ENCODE measurements around the gene WWOX.

Gene WWOX

GRCh38 chr16:78984887-78985464 lies 885.5 kb downstream of the WWOX start:
- no peak for DNase-seq

GRCh38 chr16:78985716-78986605 lies 886.5 kb downstream of the WWOX start:
- no peak for DNase-seq

- no peak for DNase-seq
Measured at GRCh38 chr16:78987666-78988065, 888.2 kb downstream of the WWOX start.

GRCh38 chr16:78988361-78988969 lies 889.0 kb downstream of the WWOX start:
- DNase-seq = no peak

GRCh38 chr16:78990309-78990701 lies 890.9 kb downstream of the WWOX start:
- DNase-seq = no peak

- no peak for DNase-seq
Measured at GRCh38 chr16:78992001-78992400, 892.5 kb downstream of the WWOX start.

- DNase-seq = no peak
Measured at GRCh38 chr16:78993346-78993745, 893.9 kb downstream of the WWOX start.

GRCh38 chr16:78994135-78994745 lies 894.8 kb downstream of the WWOX start:
- DNase-seq = no peak

GRCh38 chr16:78995441-78995840 lies 896.0 kb downstream of the WWOX start:
- DNase-seq = no peak

- no peak for DNase-seq
Measured at GRCh38 chr16:78996790-78997189, 897.3 kb downstream of the WWOX start.

- DNase-seq = no peak
Measured at GRCh38 chr16:78998879-78999278, 899.4 kb downstream of the WWOX start.

GRCh38 chr16:79001156-79001967 lies 901.9 kb downstream of the WWOX start:
- DNase-seq = no peak

GRCh38 chr16:79003026-79003609 lies 903.7 kb downstream of the WWOX start:
- DNase-seq = no peak

GRCh38 chr16:79004309-79004708 lies 904.9 kb downstream of the WWOX start:
- DNase-seq = no peak

- no peak for DNase-seq
Measured at GRCh38 chr16:79005096-79005495, 905.6 kb downstream of the WWOX start.

GRCh38 chr16:79006206-79006605 lies 906.8 kb downstream of the WWOX start:
- no peak for DNase-seq

GRCh38 chr16:79006765-79007164 lies 907.3 kb downstream of the WWOX start:
- no peak for DNase-seq

GRCh38 chr16:79007614-79008013 lies 908.2 kb downstream of the WWOX start:
- no peak for DNase-seq

GRCh38 chr16:79008036-79008868 lies 908.8 kb downstream of the WWOX start:
- no peak for DNase-seq

- no peak for DNase-seq
Measured at GRCh38 chr16:79008869-79009179, 909.4 kb downstream of the WWOX start.

- DNase-seq = no peak
Measured at GRCh38 chr16:79009896-79010295, 910.4 kb downstream of the WWOX start.

- no peak for DNase-seq
Measured at GRCh38 chr16:79011282-79011681, 911.8 kb downstream of the WWOX start.

Measured in bone marrow (tissue), 2 donors.